ENCODE measurements around the gene TXNDC17. TPM values are rescaled to one million over a fixed set of nuclear protein-coding genes. Genes with fewer than 3 reads are reported as not detected.
A peak's percentile ranks its signal among the peaks of the same experiment; 100 is the strongest.

TXNDC17 gene
- total and polyA plus RNA-seq, 2 experiments from 2014 or later = 128 to 467 TPM

DNA sequence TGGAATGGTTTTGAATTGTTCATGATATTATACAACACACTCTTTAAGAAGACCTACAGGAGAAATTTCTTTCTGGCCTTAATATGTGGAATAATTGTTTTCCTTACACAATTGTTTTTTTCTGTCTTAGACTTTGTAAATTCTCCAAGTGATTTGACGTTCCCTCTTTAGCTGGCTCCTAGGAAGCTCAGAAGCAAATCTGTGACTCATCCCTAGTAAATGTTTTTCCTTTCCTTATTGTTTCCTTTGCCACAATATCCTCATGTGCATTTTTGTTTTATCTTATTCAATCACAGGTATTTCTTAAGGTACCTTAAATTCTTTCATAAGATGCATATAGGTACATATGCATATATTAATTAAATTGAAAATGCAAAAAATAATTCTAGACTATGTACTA lies 13.8 kb upstream of the TXNDC17 start:
- Histone ChIP-seq H3K27me3 (no peaks in the 10 kb centered on the region), H3K36me3 (peaks cover 55% of the 10 kb centered on the region), H3K4me3 (no peak overlapping the region), H3K9me3 (ENCODE audit: low read depth) (no peaks in the 10 kb centered on the region), H3K27ac (no peak overlapping the region), H3K4me1 (ENCODE audit: low read depth) (no peaks in the 10 kb centered on the region)
- TF ChIP-seq, protein P1, sequence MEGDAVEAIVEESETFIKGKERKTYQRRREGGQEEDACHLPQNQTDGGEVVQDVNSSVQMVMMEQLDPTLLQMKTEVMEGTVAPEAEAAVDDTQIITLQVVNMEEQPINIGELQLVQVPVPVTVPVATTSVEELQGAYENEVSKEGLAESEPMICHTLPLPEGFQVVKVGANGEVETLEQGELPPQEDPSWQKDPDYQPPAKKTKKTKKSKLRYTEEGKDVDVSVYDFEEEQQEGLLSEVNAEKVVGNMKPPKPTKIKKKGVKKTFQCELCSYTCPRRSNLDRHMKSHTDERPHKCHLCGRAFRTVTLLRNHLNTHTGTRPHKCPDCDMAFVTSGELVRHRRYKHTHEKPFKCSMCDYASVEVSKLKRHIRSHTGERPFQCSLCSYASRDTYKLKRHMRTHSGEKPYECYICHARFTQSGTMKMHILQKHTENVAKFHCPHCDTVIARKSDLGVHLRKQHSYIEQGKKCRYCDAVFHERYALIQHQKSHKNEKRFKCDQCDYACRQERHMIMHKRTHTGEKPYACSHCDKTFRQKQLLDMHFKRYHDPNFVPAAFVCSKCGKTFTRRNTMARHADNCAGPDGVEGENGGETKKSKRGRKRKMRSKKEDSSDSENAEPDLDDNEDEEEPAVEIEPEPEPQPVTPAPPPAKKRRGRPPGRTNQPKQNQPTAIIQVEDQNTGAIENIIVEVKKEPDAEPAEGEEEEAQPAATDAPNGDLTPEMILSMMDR (IDR thresholded peaks at IDR 0.05; ENCODE audit: low read depth, low read length) = no peak
- DNase-seq (ENCODE audit: low read depth in 1 of 2, low spot score in 1 of 2) = peak in 1 of 2 donors; percentile 26

DNA sequence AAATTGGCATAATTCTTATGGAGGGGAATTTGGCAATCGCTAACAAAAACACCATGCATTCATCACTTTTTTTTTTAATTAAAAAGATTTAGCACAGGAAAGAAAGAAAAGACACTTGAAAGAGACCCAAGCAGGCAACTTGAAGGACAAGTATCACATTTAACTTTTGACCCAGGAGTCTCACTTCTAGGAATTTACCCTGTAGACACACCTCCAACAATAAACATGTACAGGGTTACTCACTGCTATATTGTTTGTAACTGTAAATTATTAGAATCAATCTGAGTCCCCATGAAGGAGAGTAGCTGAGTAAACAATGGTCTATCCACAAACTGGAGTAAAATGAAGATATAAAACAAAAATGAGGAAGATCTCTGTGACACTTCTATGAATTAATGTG lies 10.5 kb upstream of the TXNDC17 start:
- peaks cover 59% of the 10 kb centered on the region for H3K36me3 ChIP-seq
- H3K4me1 ChIP-seq (ENCODE audit: low read depth) = no peaks in the 10 kb centered on the region
- no peak overlapping the region for H3K27ac ChIP-seq
- H3K27me3 ChIP-seq = no peaks in the 10 kb centered on the region
- H3K4me3 ChIP-seq = no peak overlapping the region
- DNase-seq (ENCODE audit: low read depth in 1 of 2, low spot score in 1 of 2) = no peak
- no peaks in the 10 kb centered on the region for H3K9me3 ChIP-seq (ENCODE audit: low read depth)
- TF ChIP-seq, protein P1 (IDR thresholded peaks at IDR 0.05; ENCODE audit: low read depth, low read length) = no peak

DNA sequence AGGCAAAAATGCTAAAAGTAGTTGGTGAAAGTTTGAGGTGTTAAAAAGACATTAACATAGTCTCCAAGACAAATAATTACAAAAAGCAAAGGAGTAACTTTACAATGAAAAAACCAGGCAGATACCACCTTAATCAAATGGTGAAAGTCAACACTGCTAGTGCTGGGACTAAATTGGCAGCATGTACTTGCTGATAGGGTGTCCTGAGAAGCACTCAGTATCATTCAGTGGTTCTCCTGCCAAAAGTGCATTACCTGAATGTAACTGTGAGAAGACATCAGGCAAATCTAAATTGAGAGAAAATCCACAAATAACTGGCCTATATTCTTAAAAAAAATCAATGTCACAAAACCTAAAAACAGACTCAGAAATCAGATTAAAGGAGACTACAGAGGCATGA lies 8.3 kb upstream of the TXNDC17 start:
- Histone ChIP-seq H3K4me1 (ENCODE audit: low read depth) (no peaks in the 10 kb centered on the region), H3K36me3 (peaks cover 38% of the 10 kb centered on the region), H3K9me3 (ENCODE audit: low read depth) (no peaks in the 10 kb centered on the region), H3K27me3 (no peaks in the 10 kb centered on the region), H3K4me3 (no peak overlapping the region), H3K27ac (no peak overlapping the region)
- TF ChIP-seq, protein P1 (IDR thresholded peaks at IDR 0.05; ENCODE audit: low read depth, low read length) = no peak
- DNase-seq (ENCODE audit: low read depth in 1 of 2, low spot score in 1 of 2) = no peak

DNA sequence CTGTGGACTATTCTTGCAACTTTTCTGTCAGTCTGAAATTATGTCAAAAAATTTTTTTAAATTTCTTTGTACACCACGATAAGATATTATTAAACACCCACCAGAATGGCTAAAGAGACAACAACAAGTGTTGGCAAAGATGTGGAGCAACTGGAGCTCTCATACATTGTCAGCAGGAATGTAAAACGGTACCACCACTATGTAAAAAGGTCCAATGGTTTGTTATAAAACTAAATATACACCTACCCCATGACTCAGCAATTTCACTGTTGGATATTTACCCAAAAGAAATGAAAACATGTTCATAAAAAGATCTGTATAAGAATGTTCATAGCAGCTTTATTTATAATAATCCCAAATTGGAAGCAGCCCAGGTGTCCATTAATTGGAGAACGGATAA lies 7.6 kb upstream of the TXNDC17 start:
- TF ChIP-seq, protein P1 (IDR thresholded peaks at IDR 0.05; ENCODE audit: low read depth, low read length) = no peak

DNA sequence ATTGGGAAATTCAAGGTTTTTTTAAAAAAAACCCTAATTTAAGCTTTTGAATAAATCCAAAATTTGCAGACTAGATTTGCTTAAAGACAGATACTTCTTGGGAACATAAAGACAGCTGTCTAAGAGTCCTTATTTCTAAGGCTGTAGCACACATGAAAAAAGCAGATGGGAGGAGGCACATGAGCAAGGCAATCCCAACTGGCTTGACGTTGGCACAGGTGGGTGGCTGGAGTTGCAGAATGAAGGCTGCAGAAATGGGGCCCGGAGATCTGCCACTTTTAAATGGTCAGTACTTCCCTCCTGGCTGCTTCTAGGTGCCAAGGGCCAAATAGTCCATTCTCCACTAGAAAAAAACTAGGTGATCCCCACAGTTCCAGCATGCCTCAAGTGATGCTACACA lies 4.8 kb upstream of the TXNDC17 start:
- TF ChIP-seq, protein P1 (IDR thresholded peaks at IDR 0.05; ENCODE audit: low read depth, low read length) = no peak
- H3K27ac ChIP-seq = no peak overlapping the region

More for the DNA sequence above, 7.6 kb upstream of the TXNDC17 start:
- Histone ChIP-seq H3K4me3 (no peak overlapping the region), H3K4me1 (ENCODE audit: low read depth) (no peaks in the 10 kb centered on the region), H3K36me3 (peaks cover 31% of the 10 kb centered on the region), H3K9me3 (ENCODE audit: low read depth) (no peaks in the 10 kb centered on the region), H3K27ac (no peak overlapping the region), H3K27me3 (no peaks in the 10 kb centered on the region)
- DNase-seq (ENCODE audit: low read depth in 1 of 2, low spot score in 1 of 2) = no peak

More for the DNA sequence above, 4.8 kb upstream of the TXNDC17 start:
- DNase-seq (ENCODE audit: low read depth in 1 of 2, low spot score in 1 of 2) = no peak
- H3K9me3 ChIP-seq (ENCODE audit: low read depth) = no peaks in the 10 kb centered on the region
- H3K4me1 ChIP-seq (ENCODE audit: low read depth) = no peaks in the 10 kb centered on the region
- H3K36me3 ChIP-seq = peaks cover 25% of the 10 kb centered on the region
- no peak overlapping the region for H3K4me3 ChIP-seq
- H3K27me3 ChIP-seq = no peaks in the 10 kb centered on the region

Data from cardiac muscle cell (in vitro differentiated cells and primary cell).